NCI-H2196 treated with DMSO at 0.1 percent for 48 hours (cell line): Measurements from ENCODE around the gene BBS9.

ENCODE experiments used
- DNase-seq: peaks from one replicate; lab custom pipeline; 2025; ENCODE audit not compliant: unreplicated experiment; lab: John Stamatoyannopoulos, UW

BBS9 gene

DNA sequence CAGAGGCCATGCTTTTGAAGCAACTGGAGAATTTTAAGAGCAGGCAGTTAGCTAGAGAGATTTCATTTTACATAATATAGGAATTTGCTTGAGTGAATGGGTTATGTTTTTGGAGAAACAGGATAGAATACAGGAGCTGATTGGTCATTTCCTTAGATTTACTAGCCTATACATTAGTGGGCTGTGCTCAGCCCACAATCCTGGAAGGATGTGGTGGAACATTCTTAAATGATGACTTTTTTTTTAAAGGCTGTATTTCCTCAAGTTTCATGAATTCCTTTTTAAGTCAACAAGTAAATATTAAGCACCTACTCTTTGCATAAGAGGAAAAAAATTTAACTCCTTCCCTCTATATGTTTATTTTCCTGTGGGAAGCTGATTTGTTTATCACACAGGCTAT, 461.6 kb downstream of the BBS9 start:
- no peak for DNase-seq

DNA sequence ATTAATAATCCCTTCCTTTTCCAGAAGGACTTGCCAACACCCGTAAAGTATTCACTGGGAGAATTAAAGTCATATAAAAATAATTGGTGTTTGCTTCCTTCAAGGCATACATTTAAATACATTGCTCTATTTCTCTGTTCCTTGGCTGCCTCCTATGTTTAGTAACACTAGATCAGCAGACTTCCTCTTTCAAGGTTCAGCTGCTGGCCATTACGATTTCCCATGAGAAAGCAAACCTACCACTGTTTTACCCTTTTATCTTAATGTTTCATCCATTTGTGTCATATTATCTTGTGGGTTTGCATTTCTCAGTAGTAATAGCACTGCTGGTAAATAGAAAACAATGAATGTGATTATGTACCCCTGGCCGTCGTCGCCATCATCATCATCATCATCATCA, 462.1 kb downstream of the BBS9 start:
- DNase-seq = no peak

DNA sequence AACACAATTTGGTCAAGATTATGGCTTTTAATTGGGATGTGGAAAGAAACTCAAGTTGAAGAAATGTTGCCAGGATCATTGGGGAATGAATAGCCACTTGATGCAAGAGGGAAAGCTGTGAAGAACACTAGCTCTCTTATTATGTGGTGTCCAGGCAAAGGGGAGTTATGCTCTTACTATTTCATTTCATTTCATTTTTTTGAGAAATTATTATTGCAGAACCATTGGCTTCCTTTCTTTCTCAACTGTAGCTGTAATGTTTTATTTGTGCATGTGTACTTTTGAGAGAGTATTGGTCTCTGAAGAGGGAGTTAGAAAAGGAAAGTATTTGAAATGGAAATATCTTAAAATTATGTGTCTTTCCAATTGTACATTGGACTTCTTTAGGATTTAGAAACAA, 463.4 kb downstream of the BBS9 start:
- no peak for DNase-seq

DNA sequence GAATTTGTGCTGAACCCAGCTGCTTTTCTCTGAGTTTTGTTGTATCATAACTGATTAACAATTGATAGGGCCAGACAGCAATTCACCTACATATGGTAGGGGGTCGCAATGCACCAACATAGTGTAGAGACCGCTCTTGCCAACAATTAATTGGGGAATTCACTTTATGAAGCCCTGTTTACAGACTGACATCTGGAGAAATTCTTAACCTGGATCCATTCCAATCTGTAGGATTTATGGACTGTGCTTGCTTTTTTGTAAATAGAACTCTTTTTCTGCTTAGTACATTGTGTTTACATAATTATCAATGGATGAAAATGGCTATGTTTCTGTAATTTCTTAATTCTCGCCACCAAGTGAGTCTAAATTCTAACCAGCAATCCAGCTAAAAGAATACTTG, 464.2 kb downstream of the BBS9 start:
- no peak for DNase-seq

DNA sequence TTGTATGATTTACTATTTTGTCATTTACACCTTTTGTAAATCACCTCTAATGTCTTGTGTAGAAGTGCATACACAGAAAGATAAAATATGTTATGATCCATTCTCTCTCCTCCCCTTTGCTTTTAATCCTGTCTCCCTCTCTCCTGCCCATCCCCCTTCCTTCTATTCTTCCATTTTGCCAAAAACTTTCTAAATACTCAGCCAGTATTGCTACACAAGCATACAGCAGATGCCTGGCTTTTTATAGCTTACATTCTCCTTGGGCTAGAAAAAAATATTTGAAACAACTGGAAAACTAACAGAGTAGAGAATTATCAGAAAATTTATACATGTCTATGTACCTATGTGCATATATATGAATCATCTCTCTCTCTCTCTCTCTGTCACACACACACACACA, 467.3 kb downstream of the BBS9 start:
- no peak for DNase-seq

DNA sequence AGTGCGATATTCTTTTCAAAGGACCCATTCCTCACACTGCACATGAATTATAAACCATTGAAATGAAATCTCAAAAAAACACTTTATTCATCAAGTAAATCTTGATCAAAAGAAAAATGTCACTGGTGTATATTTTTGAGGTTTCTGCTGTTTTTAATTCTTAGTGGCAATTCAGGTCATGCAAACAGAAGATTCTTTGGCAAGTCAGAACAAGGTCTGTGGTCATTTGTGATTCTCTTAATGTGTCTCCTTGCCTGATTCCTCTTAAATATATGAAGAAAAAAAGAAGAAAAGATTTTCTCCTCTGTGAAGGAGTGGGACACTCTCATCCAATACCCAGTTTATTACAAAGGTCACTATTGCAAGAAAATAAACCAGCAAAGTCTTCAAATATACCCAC, 467.8 kb downstream of the BBS9 start:
- no peak for DNase-seq

DNA sequence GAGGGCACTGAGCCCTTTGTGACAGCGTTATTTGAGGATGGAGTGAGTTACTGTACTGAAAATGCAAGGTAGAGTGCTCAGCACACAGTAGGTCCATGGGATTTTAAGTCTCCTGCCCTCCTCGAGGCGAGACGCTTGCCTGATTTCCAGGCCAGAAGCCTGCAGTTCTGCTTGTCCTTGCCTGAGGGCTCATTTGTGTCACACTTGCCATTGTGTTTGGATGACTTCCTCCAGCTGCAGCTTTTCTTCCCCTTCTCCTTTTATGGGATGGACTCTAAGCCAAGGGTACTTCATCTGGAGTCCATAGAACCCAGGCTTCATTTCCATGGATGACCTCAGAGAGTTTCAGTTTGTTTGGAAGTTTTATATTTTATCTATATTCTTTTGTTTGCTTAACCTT, 471.7 kb downstream of the BBS9 start:
- DNase-seq = no peak

DNA sequence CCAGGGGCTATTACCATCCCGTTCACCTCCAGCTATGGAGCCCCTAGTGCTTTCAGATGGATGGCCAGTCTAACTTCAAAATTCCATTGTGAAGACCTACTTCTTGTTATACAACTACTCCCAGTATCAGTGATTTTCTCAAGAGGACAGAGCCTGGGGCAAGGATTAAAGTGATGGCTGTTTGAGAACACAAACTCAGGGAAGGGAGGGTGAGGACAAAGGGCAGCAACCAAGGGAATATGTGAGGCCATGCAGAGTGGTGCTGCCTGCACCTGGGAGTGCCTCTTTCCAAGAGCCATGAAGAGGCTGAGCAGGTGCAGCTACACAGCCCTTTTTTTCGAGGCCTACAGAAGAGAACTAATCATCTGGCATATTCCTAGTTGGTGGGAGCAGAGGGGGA, 472.5 kb downstream of the BBS9 start:
- DNase-seq = no peak

DNA sequence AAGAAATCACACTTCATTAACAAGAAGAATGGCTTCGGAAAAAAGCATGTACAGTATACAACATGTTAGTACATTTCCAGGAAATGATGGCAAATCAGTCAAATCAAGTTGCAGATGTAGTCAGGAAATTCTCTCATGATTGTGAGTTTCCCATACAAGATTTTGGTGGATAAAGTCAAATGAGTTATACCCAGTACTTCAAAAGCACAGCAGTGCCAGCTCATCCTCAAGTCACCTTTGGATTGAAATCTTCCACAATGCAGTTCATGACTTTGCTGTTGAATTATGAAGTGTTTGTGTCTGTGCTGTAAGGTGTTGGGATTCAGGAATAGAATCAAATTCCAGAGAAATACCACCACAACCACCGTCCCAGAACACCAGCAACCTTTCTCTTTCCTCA, 474.7 kb downstream of the BBS9 start:
- DNase-seq = no peak

DNA sequence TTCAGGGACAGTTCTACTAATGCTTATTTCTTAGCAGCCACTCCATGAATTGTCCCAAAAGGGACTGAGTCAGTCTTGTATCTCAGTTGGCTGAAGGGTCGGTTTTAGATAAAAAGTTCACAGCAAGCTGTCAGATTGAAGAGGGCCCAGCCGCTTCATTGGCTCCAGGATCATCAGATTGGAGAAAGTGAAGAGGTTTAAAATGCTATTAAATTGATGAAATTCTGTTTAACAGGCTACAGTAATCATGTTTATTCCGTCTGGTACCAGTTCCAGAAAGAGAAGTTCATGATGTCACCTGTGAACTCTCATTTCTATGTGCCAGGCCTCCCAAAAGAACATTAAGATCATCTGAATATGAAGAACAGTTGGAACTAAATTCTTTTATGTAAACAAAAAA, 481.6 kb downstream of the BBS9 start:
- DNase-seq = no peak

DNA sequence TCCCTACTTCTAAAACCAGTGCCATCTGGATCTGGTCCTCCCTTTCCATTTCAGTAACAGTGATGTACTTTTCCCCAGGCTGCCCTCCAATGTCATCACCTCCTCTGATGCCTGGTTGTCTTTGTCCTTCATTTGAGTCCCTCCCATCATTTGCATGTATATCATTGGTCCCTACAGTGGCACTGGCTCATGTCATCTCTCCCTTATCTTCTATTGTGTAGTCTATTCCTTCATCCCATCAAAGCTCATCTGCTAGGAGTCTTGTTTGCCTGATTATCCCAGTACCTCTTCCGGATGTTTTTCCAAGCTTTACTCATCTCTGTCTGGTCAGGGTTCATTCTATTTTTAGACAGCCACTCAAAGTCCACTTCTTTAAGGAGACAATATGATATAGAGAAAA, 483.1 kb downstream of the BBS9 start:
- no peak for DNase-seq

DNA sequence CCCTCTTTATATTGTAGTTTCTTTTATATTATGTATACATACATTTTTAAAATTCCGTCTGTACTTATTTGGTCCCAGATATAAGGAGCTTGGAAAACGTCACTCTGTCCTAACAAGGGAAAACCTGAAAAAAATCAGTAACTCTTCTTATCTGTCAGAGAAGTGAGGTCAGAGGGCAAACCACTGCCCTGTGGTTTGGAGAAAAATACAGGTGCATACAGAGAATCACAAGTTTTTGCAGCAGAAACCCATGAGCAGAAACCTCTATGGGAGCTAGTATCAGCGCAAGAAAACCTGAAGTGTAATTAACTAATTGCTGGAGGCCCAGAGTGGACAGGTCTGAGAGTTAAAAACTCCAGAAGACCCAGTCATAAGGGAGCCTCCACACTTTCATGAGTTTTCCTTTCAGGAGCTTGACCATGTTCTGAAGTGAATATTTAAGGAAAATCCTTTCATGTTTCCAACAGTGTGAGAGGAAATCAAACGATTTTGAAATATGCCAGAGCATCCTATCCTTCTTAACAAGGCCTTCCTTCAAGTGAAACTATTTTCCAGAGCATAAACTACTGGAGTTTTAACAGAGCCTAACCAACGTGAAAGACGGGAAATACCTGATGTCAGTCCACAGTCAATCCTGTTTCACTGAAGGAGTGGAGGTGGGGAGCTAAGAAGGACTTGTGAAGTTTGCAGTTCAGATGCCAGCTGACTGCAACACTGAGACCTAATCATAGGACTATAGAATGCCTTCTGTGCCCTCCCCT, 485.2 kb downstream of the BBS9 start:
- DNase-seq = no peak

DNA sequence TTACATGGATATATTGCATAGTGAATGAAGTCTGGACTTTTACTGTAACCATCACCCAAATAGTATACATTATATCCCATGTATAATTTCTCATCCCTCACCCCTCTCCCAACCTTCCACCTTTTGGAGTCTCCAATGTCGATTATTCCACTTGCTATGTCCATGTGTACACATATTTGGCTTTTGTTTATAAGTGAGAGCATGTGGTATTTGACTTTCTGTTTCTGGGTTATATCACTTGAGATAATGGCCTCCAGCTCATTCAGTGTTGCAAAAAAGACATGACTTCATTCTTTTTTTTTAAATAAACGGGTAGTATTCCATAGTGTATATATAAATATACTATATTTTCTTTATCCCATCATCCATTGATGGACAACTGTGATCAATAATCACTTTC, 487.4 kb downstream of the BBS9 start:
- DNase-seq = no peak

DNA sequence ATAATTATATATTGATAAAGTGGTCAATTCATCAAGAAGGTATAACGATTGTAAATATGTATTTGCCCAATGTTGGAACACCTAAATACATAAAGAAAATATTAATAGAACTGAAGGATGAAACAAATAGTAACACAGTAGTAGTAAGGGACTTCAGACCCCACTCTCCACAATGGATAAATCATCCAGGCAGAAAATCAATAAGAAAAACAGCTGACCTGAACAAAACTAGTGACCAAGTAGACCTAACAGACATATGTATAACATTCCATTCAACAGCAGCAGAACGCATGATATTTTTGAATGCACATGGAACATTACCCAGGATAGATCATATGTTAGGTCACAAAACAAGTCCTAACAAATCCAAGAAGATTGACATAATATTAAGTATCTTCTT, 489.9 kb downstream of the BBS9 start:
- no peak for DNase-seq

DNA sequence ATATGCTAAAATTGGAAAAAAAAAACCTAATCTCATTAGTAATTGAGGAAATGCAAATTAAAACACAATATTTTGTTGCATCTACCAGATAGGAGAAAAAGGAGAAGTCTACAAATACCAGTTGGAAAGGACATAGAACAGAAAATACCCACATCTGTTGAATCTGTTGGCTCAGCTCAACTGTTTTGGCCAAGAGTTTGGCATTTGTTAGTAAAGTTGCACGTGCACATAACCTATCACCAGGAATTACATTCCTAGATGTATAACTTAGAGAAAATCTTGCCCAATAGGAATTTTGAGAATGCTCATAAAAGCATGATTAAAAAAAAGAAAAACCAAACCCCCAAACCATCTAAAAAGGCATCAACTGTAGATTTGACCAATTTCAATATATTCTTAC, 493.9 kb downstream of the BBS9 start:
- no peak for DNase-seq

DNA sequence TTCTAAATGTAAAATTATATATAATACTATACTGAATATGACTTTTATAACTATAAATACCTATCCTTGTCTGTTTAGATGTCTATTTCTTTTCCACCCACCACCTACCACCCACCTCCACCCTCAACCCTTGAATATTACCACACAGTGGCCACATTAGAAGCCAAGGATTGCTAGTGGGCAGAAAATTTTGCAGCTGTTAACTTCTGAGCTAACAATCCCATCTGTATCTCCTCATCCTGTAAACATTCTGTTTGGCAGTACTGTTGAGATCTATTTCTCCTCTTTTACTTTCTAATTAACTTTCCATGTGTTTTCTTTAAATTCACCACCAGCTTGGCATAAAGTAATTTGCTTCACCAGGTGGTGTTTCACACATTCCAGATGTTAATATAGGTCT, 494.9 kb downstream of the BBS9 start:
- no peak for DNase-seq

DNA sequence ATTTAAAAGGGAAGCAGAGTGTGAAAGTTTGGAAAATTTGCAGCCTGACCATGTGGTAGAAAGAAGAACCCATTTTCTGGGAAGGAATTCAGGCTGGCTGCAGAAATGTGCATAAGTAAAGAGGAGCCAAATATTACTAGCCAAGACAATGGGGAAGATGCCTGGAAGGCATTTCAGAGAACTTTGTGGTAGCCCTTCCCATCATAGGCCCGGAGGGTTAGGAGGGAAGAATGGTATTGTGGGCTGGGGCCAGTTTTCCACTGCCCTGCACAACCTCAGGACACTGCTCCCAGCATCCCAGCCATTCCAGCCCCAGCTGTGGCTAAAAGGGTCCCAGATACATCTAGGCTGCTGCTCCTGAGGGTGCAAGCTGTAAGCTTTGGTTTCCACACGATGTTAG, 497.5 kb downstream of the BBS9 start:
- DNase-seq = no peak

DNA sequence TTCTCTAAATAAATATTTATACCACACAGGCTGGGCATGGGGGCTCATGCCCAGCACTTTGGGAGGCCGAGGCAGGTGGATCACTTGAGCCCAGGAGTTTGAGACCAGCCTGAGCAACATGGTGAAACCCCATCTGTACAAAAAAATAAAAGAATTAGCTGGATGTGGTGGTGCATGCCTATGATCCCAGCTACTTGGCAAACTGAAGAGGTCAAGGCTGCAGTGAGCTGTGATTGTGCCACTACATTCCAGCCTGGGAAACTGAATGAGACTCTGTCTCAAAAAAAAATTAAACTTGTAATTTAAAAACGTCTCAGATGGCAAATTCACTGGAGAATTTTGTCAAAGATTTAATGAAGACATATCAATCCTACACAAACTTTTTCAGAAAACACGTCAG, 498.4 kb downstream of the BBS9 start:
- DNase-seq = no peak

DNA sequence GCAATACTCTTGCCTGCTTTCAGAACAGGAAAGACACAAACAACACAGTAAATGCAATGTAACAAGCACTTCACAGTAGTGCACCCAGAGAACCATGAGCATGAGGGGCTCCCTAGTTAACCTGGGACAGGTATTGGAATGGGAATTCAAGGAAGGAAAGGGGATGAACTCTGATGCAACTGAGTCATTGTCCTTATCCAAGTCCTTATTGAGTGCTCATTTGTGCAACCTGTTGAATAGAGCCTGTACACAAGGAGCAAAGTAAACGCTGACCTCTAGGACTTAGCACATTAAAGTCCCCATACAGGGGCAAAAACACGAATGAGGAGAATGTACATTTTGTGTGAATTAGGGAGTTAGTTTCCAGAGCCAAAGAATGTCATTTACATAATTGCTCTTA, 499.5 kb downstream of the BBS9 start:
- DNase-seq = no peak

DNA sequence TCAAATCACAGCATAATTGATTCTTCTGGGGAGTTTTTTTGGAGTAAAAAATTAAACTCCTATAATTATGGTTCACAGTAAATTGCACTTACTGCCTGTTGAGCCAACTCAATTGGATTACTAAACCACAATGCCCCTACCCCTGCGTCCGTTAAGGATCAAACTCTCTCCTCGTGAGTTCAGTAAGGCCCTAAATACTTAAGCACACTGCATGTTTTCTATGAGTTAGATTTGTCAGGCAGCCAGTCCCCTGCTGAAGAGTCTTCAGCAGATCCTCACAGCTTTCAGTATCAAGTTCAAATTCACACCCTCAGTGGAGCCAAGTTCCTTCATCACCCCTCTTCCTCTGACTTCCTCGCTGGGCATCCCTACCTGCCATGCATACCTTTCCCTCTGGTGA, 501.0 kb downstream of the BBS9 start:
- no peak for DNase-seq

DNA sequence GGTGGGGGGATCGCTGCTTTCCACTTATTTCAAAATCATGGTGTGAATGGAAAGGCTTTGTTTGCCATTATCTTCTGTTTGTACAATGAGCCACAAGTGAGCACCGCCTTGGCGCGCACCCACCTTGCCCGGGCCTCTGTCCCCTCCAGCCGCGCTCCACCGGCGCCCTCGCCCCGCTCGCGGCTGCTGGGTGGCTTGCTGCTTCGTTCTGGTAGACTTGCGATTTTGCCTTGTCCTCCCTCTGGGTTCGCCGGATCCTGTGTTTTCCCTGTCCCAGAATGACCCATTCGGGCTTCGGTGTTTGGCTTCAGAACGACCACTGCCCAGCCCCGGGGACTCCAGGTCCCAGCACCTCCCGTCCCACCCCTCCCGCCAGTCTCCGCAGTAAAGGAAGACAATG, 503.0 kb downstream of the BBS9 start:
- no peak for DNase-seq

DNA sequence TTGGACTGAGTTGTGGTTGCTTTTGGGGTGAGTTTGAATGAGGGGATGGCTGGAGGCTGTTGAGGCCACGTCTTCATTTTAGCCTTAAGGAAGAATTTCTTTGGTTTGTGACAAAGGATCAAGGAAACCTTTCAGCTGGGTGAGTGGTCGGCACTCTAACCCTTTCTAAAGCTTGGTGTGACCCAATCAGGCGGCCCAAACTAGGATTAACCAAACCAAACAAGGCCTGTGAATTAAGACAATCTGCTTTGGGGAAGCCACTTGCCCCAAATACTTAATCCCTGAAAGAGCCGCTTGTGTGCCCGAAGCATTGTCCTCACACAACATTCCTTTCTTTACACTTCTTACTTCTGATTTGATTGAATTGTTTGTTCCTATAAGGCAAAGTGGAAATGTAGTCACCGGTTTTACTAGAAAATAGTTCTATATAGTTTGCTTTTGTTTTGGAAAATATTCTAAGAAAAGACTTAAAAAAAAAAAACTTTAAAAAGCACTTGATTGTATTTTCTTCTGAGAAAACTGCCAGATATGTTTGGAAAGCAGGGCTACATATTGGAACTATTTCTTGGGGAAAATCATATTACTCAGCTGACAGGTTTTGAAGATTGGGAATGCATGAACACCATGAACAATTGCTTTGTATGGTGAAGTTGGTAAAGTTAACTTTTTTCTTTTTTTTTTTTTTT, 503.6 kb downstream of the BBS9 start:
- no peak for DNase-seq

DNA sequence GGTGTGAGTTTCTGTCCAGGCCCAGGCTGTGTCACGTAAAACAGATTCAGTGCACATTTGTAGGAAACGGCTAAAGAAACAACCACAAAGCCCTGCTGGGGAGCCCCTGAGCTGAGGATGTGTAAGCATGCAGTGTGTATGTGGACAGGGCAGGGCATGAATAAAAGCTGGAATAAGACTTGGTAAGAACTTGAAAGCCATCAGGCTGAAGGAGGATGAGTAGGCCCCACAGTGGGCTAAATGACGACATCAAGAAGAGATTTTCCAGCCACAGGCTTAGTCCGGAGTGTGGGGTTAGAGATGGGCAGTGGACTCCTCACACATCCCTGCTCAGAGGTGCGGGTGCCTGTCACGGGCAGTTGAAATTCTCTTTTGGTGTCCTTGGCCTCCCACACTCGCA, 505.2 kb downstream of the BBS9 start:
- no peak for DNase-seq
